ENCODE measurements around the gene ACSL5. TPM values are rescaled to one million over a fixed set of nuclear protein-coding genes. Genes with fewer than 3 reads are reported as not detected.

Gene ACSL5
- total and polyA plus RNA-seq, 2 of the 8 experiments (the other 6 are each of a cell fraction or from before 2014, with no cell fraction given), result not detected

GRCh38 chr10:112429147-112429546, 55.2 kb downstream of the ACSL5 start:
- Histone ChIP-seq H4K5ac (ENCODE audit: insufficient read length, low read depth, low read length) (no peak overlapping the region), H3K14ac (ENCODE audit: insufficient read length) (no peak overlapping the region), H4K91ac (replicated peaks; ENCODE audit: insufficient read length, low read length) (no peak overlapping the region), H3K79me1 (ENCODE audit: low read depth, low read length) (no peaks in the 10 kb centered on the region), H3K9ac (replicated peaks in 1 of 4; ENCODE audit: extremely low read depth in 1 of 4, low read depth in 3 of 4, low read length in 3 of 4) (no peak overlapping the region), H3K4me1 (replicated peaks in 1 of 4; ENCODE audit: control insufficient read depth in 3 of 4, insufficient read depth in 4 of 4, low read length in 3 of 4) (no peaks in the 10 kb centered on the region), H3K18ac (ENCODE audit: extremely low read depth, low read length) (no peak overlapping the region), H4K20me1 (replicated peaks in 1 of 2; ENCODE audit: control insufficient read depth in 1 of 2, insufficient read depth in 2 of 2, low read length in 2 of 2) (peaks cover 2% of the 10 kb centered on the region in 2 experiments), H3K4ac (replicated peaks; ENCODE audit: insufficient read length, low read depth, low read length) (no peak overlapping the region), H3K23me2 (ENCODE audit: low read depth, low read length) (no peaks in the 10 kb centered on the region), H2AFZ (ENCODE audit: low read length) (no peak overlapping the region), H2BK120ac (replicated peaks; ENCODE audit: low read depth, low read length) (no peak overlapping the region), H2BK12ac (ENCODE audit: low read depth, low read length) (no peak overlapping the region), H4K8ac (ENCODE audit: extremely low read depth, insufficient read depth, low read length) (no peak overlapping the region), H2BK20ac (ENCODE audit: low read length) (no peak overlapping the region), H3K23ac (ENCODE audit: insufficient read length) (no peak overlapping the region), H3K27ac (ENCODE audit: low read depth, low read length) (no peak overlapping the region), H3K56ac (replicated peaks; ENCODE audit: insufficient read length, low read depth, low read length) (no peak overlapping the region), H3K9me3 (ENCODE audit: insufficient read depth in 2 of 2, low read depth in 1 of 2, low read length in 1 of 2) (no peaks in the 10 kb centered on the region), H3K79me2 (ENCODE audit: control insufficient read depth in 1 of 2, insufficient read depth in 2 of 2, low read length in 2 of 2) (no peaks in the 10 kb centered on the region), H3K27me3 (replicated peaks in 1 of 4; ENCODE audit: control insufficient read depth in 3 of 4, extremely low read depth in 1 of 4, insufficient read depth in 3 of 4, low read length in 3 of 4) (no peaks in the 10 kb centered on the region), H2BK5ac (ENCODE audit: low read depth, low read length) (no peak overlapping the region), H2AK5ac (ENCODE audit: low read depth, low read length) (no peak overlapping the region), H2BK15ac (ENCODE audit: low read length) (no peak overlapping the region), H3K36me3 (ENCODE audit: control insufficient read depth in 2 of 4, insufficient read depth in 4 of 4, low read length in 3 of 4) (peaks cover 3 to 40% (median 19%) of the 10 kb centered on the region in 4 experiments; a peak in 7 of 8 replicates), H3K4me3 (ENCODE audit: extremely low read depth in 1 of 4, insufficient read depth in 2 of 4, low read depth in 3 of 4, low read length in 4 of 4) (no peak overlapping the region), H3K4me2 (ENCODE audit: insufficient read depth in 1 of 2, low read depth in 2 of 2, low read length in 2 of 2) (no peak overlapping the region)
- 92 to 100% methylated on average over 2 to 3 of the region's 3 CpGs for WGBS, 2 experiments (ENCODE audit: extremely low coverage in 1 of 2, insufficient coverage in 1 of 2, insufficient read length in 1 of 2, insufficient replicate concordance in 2 of 2, low coverage in 1 of 2, low lambda C conversion rate in 2 of 2, missing lambda C conversion rate in 1 of 2)
- POLR2A ChIA-PET (ENCODE audit: partially characterized antibody), result interaction anchor here (1.4 kb wide), 1 partner anchor 9 kb away, joined by 3 read pairs; no protein-coding TSS in a partner anchor
- CTCF ChIA-PET (ENCODE audit: partially characterized antibody), result interaction anchor here (0.6 kb wide), 1 partner anchor 43 kb away, joined by 4 read pairs; no protein-coding TSS in a partner anchor
- no peak for DNase-seq (ENCODE audit: low read depth in 1 of 2, low spot score in 2 of 2)
- FAIRE-seq, result no peak
- TF ChIP-seq, protein P1, sequence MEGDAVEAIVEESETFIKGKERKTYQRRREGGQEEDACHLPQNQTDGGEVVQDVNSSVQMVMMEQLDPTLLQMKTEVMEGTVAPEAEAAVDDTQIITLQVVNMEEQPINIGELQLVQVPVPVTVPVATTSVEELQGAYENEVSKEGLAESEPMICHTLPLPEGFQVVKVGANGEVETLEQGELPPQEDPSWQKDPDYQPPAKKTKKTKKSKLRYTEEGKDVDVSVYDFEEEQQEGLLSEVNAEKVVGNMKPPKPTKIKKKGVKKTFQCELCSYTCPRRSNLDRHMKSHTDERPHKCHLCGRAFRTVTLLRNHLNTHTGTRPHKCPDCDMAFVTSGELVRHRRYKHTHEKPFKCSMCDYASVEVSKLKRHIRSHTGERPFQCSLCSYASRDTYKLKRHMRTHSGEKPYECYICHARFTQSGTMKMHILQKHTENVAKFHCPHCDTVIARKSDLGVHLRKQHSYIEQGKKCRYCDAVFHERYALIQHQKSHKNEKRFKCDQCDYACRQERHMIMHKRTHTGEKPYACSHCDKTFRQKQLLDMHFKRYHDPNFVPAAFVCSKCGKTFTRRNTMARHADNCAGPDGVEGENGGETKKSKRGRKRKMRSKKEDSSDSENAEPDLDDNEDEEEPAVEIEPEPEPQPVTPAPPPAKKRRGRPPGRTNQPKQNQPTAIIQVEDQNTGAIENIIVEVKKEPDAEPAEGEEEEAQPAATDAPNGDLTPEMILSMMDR (IDR thresholded peaks at IDR 0.05; ENCODE audit: control extremely low read depth in 1 of 3, insufficient read depth in 1 of 3, low read depth in 1 of 3, low read length in 3 of 3), result no peak
- TF ChIP-seq SP1 (IDR thresholded peaks at IDR 0.05; ENCODE audit: low read depth, low read length), result no peak
- no peak for TF ChIP-seq JUND (IDR thresholded peaks at IDR 0.05; ENCODE audit: low read length)
- TF ChIP-seq HDAC6 (IDR thresholded peaks at IDR 0.05; ENCODE audit: low read depth, low read length), result no peak
- TF ChIP-seq GABPA (IDR thresholded peaks at IDR 0.05; ENCODE audit: borderline replicate concordance, insufficient read depth, low read length), result no peak
- TF ChIP-seq PHF8 (conservative IDR thresholded peaks at IDR 0.05; ENCODE audit: low read depth, low read length), result no peak
- TF ChIP-seq FOSL1 (IDR thresholded peaks at IDR 0.05; ENCODE audit: insufficient read depth, low read depth, low read length), result no peak
- no peak for TF ChIP-seq POLR2A (IDR thresholded peaks at IDR 0.05; ENCODE audit: control extremely low read depth in 1 of 2, low read depth in 2 of 2, low read length in 2 of 2)
